DND-41 (cell line): ENCODE results near the gene RBMS3.

ENCODE experiments used
- CTCF ChIP-seq: IDR thresholded peaks from 2 replicates; pipeline ENCODE4 v1.5.1; 2012; ENCODE audit warnings: borderline replicate concordance, low read length, moderate library complexity, mild to moderate bottlenecking; ENCODE audit not compliant: poor library complexity, severe bottlenecking; ENCODE audit errors: extremely low read depth
- EZH2 ChIP-seq: IDR thresholded peaks from 3 replicates; pipeline ENCODE4 v1.6.1; 2012; ENCODE audit warnings: borderline replicate concordance, low read depth, mild to moderate bottlenecking, moderate library complexity, low read length, inconsistent platforms; ENCODE audit not compliant: severe bottlenecking

GRCh38 chr3:29416514-29416913 lies 135.6 kb downstream of the RBMS3 start:
- no peak for TF ChIP-seq CTCF
- no peak for TF ChIP-seq EZH2
